ELR (cell line): ENCODE measurements around the gene SH3D19.
"Not testable (repeated sequence)": the region's sequence is repeated elsewhere in the genome, so short reads cannot be mapped to it uniquely, and the experiment has no call there.

ENCODE experiments used
- DNase-seq: peaks from one replicate; pipeline ENCODE4 v3.0.0-alpha.2; 2015; ENCODE audit warnings: low read depth

SH3D19 gene

GRCh38 chr4:151325111-151325948 lies at the start of gene SH3D19:
Gene SH3D19 (minus strand): TSS chr4:151325605. CDS start chr4:151325352, 253 bp downstream.
- DNase-seq, result peak; percentile 69

GRCh38 chr4:151362404-151363164 lies 37.2 kb upstream of the SH3D19 start:
- DNase-seq, result peak; percentile 84

- DNase-seq, result no peak
Measured at GRCh38 chr4:151361966-151362365, 36.6 kb upstream of the SH3D19 start.

GRCh38 chr4:151361126-151361525 lies 35.7 kb upstream of the SH3D19 start:
- no peak for DNase-seq

- no peak for DNase-seq
Measured at GRCh38 chr4:151359576-151359975, 34.2 kb upstream of the SH3D19 start.

- DNase-seq, result no peak
Measured at GRCh38 chr4:151358266-151358665, 32.9 kb upstream of the SH3D19 start.

- peak; percentile 62 for DNase-seq
Measured at GRCh38 chr4:151356510-151356909, 31.1 kb upstream of the SH3D19 start.

GRCh38 chr4:151355155-151355554 lies 29.8 kb upstream of the SH3D19 start:
- DNase-seq, result no peak

GRCh38 chr4:151347490-151348235 lies 22.3 kb upstream of the SH3D19 start:
- DNase-seq, result no peak

GRCh38 chr4:151344948-151345347 lies 19.5 kb upstream of the SH3D19 start:
- DNase-seq, result no peak

GRCh38 chr4:151340751-151341385 lies 15.5 kb upstream of the SH3D19 start:
- no peak for DNase-seq

- DNase-seq, result no peak
Measured at GRCh38 chr4:151339467-151339866, 14.1 kb upstream of the SH3D19 start.

- peak; percentile 48 for DNase-seq
Measured at GRCh38 chr4:151331276-151332042, 6.1 kb upstream of the SH3D19 start.

GRCh38 chr4:151329217-151330007 lies 4.0 kb upstream of the SH3D19 start:
- DNase-seq, result peak; percentile 28

- no peak for DNase-seq
Measured at GRCh38 chr4:151325949-151326246, 493 bp upstream of the SH3D19 start.

GRCh38 chr4:151324752-151325110 lies 674 bp downstream of the SH3D19 start:
- peak; percentile 82 for DNase-seq

- DNase-seq, result no peak
Measured at GRCh38 chr4:151324124-151324751, 1.2 kb downstream of the SH3D19 start.

GRCh38 chr4:151323667-151324066 lies 1.7 kb downstream of the SH3D19 start:
- no peak for DNase-seq

- no peak for DNase-seq
Measured at GRCh38 chr4:151322570-151322969, 2.8 kb downstream of the SH3D19 start.

- not testable (repeated sequence) for DNase-seq
Measured at GRCh38 chr4:151322161-151322560, 3.2 kb downstream of the SH3D19 start.
